Epithelial cell of esophagus (primary cell): ENCODE results near the gene KRT32.

ENCODE experiments used
- DNase-seq: peaks from one replicate; pipeline ENCODE4 v3.0.0; 2010; ENCODE audit warnings: low read depth
- H3K4me3 ChIP-seq: 2 replicates; pipeline ENCODE4 v1.5.1; 2011; ENCODE audit warnings: mild to moderate bottlenecking, low read length, control low read depth
- TF ChIP-seq, protein P1 (sequence below): IDR thresholded peaks from 2 replicates; pipeline ENCODE4 v1.5.1; 2011; ENCODE audit warnings: low read depth, mild to moderate bottlenecking, low read length, control low read depth, inconsistent platforms; ENCODE audit not compliant: insufficient read depth; ENCODE audit errors: missing control alignments

Gene KRT32

DNA sequence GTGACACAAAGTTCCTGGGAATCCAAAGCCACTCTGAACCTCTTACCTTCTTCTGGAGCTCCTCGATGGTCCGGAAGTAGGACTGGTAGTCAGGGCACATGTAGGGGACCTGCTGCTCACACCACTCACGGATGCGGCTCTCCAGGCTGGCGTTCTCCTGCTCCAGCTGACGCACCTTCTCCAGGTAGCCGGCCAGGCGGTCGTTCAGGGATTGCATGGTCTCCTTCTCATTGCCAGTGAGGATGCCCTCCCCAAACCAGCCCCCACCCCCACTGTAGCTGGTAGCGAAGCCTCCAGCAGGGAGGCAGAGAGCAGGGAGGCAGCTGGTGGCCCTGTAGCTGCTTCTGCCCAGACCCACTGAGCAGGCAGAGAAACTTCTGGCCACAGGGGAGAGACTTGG lies 13.4 kb upstream of the KRT32 start:
- TF ChIP-seq, protein P1, sequence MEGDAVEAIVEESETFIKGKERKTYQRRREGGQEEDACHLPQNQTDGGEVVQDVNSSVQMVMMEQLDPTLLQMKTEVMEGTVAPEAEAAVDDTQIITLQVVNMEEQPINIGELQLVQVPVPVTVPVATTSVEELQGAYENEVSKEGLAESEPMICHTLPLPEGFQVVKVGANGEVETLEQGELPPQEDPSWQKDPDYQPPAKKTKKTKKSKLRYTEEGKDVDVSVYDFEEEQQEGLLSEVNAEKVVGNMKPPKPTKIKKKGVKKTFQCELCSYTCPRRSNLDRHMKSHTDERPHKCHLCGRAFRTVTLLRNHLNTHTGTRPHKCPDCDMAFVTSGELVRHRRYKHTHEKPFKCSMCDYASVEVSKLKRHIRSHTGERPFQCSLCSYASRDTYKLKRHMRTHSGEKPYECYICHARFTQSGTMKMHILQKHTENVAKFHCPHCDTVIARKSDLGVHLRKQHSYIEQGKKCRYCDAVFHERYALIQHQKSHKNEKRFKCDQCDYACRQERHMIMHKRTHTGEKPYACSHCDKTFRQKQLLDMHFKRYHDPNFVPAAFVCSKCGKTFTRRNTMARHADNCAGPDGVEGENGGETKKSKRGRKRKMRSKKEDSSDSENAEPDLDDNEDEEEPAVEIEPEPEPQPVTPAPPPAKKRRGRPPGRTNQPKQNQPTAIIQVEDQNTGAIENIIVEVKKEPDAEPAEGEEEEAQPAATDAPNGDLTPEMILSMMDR: no peak
- no peak overlapping the region for H3K4me3 ChIP-seq
- no peak for DNase-seq

DNA sequence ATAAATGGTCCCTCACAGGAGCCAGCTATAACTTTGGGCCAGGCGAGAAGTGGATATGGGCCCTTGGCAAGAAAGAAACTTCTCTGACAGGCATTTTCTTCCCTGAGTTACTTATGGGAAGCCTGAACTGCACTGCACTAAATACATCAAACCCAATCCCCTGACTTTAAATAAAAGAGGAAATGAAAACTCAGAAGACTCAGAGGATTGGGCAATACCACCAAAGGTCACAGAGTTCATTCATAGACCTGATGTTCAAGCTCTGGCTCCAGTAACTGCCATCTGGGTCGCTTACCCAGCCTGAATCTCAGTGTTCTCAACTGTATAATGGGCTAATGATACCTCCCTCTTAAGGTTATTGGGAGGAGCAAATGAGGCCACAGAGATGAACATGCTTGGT lies 12.9 kb upstream of the KRT32 start:
- TF ChIP-seq, protein P1: no peak
- no peak for DNase-seq
- H3K4me3 ChIP-seq: no peak overlapping the region

DNA sequence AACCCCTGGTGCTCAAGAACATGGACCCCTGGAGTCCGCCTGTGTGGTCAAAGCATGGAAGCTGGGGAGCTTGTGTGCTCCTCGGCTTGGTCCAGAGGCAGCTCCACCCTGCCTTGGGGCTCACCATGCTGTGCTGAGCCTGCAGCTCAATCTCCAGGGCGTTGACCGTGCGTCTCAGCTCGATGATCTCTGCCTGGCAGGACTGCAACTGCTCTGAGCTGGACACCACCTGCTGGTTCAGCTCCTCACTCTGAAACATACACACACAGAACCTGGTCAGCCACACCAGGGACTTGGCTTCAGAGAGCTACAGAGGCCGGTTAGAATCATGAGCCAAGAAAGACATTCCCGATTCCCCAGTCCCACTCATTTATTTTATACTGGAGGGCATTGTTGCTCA lies 11.1 kb upstream of the KRT32 start:
- no peak for DNase-seq
- TF ChIP-seq, protein P1: no peak
- H3K4me3 ChIP-seq: no peak overlapping the region

DNA sequence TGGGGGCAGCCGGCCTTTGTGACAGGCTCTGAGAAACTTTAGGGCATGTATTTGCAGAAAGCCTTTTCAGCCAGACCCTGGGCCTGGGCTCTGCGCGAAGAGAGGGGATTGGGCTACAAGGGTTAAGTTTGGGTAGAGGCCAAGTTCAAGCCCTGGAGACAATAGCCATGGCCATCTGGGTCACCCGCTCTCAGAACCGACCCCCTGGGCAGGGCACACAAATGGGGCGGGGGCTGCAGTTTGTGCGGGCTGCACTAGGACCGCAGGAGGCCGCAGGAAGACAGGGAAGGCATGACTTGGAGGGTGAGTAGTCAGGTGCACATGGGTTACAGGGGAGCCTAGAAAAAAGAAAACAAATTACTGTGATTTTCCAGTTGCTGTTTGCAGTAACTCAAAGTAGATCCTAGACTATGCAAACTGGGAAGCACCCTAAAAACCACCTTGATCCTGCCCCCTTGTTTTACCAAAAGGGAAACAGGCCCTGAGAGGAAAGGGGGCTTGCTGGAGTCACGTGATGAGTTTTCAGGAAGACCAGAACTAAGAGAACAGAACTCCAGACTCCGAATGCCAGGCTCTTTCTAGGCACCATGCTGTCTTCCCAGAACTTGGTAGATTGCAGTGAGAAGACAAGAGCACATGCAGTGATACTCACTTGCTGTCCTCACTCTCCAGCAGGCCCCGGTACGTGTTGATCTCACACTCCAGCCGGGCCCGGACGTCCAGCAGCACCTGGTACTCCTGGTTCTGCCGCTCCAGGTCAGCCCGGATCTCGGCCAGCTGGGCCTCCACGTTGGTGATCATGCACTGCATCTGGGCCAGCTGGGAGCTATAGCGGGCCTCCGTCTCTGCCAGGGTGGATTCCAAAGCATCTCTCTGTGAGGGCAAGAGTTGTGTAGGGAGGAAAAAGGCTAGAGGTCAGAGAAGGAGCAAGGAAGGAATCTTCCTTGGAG lies 10.0 kb upstream of the KRT32 start:
- TF ChIP-seq, protein P1: no peak
- no peak for DNase-seq
- H3K4me3 ChIP-seq: no peak overlapping the region

DNA sequence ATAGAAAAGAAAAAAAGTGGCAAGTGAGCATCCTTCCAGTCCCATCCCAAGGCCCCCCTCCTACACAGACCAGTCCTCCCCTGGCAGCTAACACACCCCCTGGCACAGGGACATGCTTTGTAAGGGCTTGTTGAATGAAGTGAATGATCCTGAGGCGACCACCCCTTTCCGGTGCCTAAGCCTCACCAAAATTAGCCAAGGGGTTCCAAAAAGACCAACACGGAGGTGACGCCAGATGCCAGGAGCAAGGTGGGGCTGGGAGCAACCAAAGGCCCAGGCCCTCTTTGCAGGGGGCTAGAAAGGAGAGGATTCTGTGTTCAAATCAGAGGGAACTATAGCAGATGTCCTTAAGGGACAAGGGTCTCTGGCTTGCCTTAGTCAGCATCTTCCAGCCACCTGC lies 8.2 kb upstream of the KRT32 start:
- TF ChIP-seq, protein P1: no peak
- no peak overlapping the region for H3K4me3 ChIP-seq
- no peak for DNase-seq

DNA sequence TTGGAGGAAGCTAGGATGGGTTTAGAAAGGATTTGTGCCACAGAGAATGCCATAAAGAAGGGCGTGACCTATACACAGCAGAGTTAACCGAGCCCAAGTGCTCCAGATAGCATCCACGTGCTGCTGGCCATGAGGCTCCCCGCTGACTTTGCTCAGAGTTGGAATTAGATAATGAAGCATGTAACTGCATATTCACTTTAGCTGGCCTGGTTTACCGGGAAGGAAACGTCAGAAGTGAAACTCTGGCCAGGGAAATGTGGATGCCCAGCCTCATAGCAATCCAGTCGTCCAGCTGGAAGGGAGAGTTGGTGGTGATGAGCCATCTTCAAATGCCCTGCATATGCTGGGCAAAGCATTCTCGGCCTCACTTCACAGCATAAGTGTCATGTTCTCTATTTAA lies 7.7 kb upstream of the KRT32 start:
- no peak overlapping the region for H3K4me3 ChIP-seq
- no peak for DNase-seq
- TF ChIP-seq, protein P1: no peak

DNA sequence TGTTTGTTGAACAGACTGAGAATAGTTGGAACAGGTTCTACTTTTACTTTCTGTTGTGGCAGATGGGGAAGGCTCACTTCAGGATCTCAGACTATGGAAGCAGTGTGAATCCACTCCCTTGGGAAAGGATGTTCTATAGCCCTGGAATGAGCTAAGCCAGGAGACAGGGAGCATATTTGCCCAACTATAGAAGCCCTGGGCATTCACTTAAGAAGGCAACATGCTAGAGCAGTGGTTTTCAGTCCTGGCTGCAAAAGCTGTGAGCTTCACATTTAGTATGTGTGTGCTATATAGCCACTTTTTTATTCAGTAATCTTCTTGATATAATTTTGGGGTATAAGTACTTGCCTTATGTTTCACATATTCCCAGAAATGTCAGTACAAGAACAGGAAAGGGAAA lies 1.2 kb upstream of the KRT32 start:
- TF ChIP-seq, protein P1: no peak
- no peak overlapping the region for H3K4me3 ChIP-seq
- DNase-seq: no peak
